Trophoblast cell (in vitro differentiated cells and primary cell): ENCODE data around the gene DIP2B.
"Not testable (repeated sequence)": the region's sequence is repeated elsewhere in the genome, so short reads cannot be mapped to it uniquely, and the experiment has no call there.

Source experiments
- DNase-seq, 2 donors: peaks; one replicate each; pipeline ENCODE4 v3.0.0-alpha.2; 2016
- H2AFZ ChIP-seq: 2 replicates; pipeline ENCODE4 v1.6.1; 2013; ENCODE audit warnings: low read length, moderate library complexity, mild to moderate bottlenecking; ENCODE audit not compliant: insufficient read depth, poor library complexity
- H2AK5ac ChIP-seq: 2 replicates; pipeline ENCODE4 v1.6.1; 2013; ENCODE audit warnings: mild to moderate bottlenecking, low read length
- H2BK120ac ChIP-seq: 2 replicates; pipeline ENCODE4 v1.6.1; 2013; ENCODE audit warnings: low read length, mild to moderate bottlenecking, moderate library complexity; ENCODE audit not compliant: insufficient read depth, poor library complexity
- H2BK12ac ChIP-seq: 2 replicates; pipeline ENCODE4 v1.6.1; 2013; ENCODE audit warnings: mild to moderate bottlenecking, low read length, moderate library complexity
- H2BK5ac ChIP-seq: 2 replicates; pipeline ENCODE4 v1.6.1; 2013; ENCODE audit warnings: low read length, low read depth, moderate library complexity, mild to moderate bottlenecking; ENCODE audit not compliant: poor library complexity
- H3K14ac ChIP-seq: 2 replicates; pipeline ENCODE4 v1.6.1; 2013; ENCODE audit warnings: mild to moderate bottlenecking, low read length
- H3K18ac ChIP-seq: 2 replicates; pipeline ENCODE4 v1.6.1; 2013; ENCODE audit warnings: mild to moderate bottlenecking, low read length
- H3K23ac ChIP-seq: 2 replicates; pipeline ENCODE4 v1.6.1; 2013; ENCODE audit warnings: low read length
- H3K27ac ChIP-seq: 2 replicates; pipeline ENCODE4 v1.5.1; 2013; ENCODE audit warnings: low read depth, mild to moderate bottlenecking, inconsistent platforms, low read length, moderate library complexity
- H3K27me3 ChIP-seq: 2 replicates; pipeline ENCODE4 v1.6.1; 2013; ENCODE audit warnings: inconsistent platforms, mild to moderate bottlenecking, low read length, moderate library complexity; ENCODE audit not compliant: insufficient read depth
- H3K36me3 ChIP-seq, 2 experiments: 1 replicate in 1 of 2; 2 replicates in 1 of 2; pipeline ENCODE4 v1.6.1; 2013; ENCODE audit warnings: low read length in 2 of 2, mild to moderate bottlenecking in 2 of 2, moderate library complexity in 1 of 2; ENCODE audit not compliant: insufficient read depth in 2 of 2, control insufficient read depth in 1 of 2
- H3K4ac ChIP-seq: 2 replicates; pipeline ENCODE4 v1.6.1; 2013; ENCODE audit warnings: low read depth, mild to moderate bottlenecking, low read length, moderate library complexity
- H3K4me1 ChIP-seq, 2 experiments: 1 replicate in 1 of 2; 2 replicates in 1 of 2; pipeline ENCODE4 v1.6.1; 2013; ENCODE audit warnings: low read length in 2 of 2, mild to moderate bottlenecking in 2 of 2, moderate library complexity in 1 of 2; ENCODE audit not compliant: insufficient read depth in 2 of 2, control insufficient read depth in 1 of 2
- H3K4me2 ChIP-seq: 2 replicates; pipeline ENCODE4 v1.6.1; 2013; ENCODE audit warnings: inconsistent platforms, mild to moderate bottlenecking, low read length, moderate library complexity
- H3K4me3 ChIP-seq: 2 replicates; pipeline ENCODE4 v1.5.1; 2013; ENCODE audit warnings: mild to moderate bottlenecking, low read depth, low read length, inconsistent platforms
- H3K79me1 ChIP-seq: one replicate; pipeline ENCODE4 v1.6.1; 2013; ENCODE audit warnings: low read length
- H3K79me2 ChIP-seq: 2 replicates; pipeline ENCODE4 v1.6.1; 2013; ENCODE audit warnings: low read length, mild to moderate bottlenecking; ENCODE audit not compliant: control insufficient read depth, insufficient read depth, poor library complexity
- H3K9ac ChIP-seq: 2 replicates; pipeline ENCODE4 v1.6.1; 2013; ENCODE audit warnings: mild to moderate bottlenecking, low read length
- H3K9me3 ChIP-seq: 2 replicates; pipeline ENCODE4 v1.6.1; 2013; ENCODE audit warnings: low read depth, mild to moderate bottlenecking, control low read depth, inconsistent platforms, low read length; ENCODE audit not compliant: insufficient read depth
- H4K12ac ChIP-seq: 2 replicates; pipeline ENCODE4 v1.6.1; 2013; ENCODE audit warnings: low read depth, mild to moderate bottlenecking, low read length, moderate library complexity
- H4K8ac ChIP-seq: 2 replicates; pipeline ENCODE4 v1.6.1; 2013; ENCODE audit warnings: low read depth, mild to moderate bottlenecking, low read length, moderate library complexity
- H4K91ac ChIP-seq: one replicate; pipeline ENCODE4 v1.6.1; 2013; ENCODE audit warnings: low read depth, mild to moderate bottlenecking, low read length, moderate library complexity
- WGBS: extraction: QIAGEN DNeasy Blood & Tissue Kit; methylation state at CpG from one replicate; pipeline ENCODE4 v1.1.7; 2013; ENCODE audit warnings: missing lambda C conversion rate; ENCODE audit not compliant: insufficient read length, insufficient coverage; ENCODE audit errors: extremely low coverage; 5-methylcytosine and 5-hydroxymethylcytosine counted together

Gene DIP2B

DNA sequence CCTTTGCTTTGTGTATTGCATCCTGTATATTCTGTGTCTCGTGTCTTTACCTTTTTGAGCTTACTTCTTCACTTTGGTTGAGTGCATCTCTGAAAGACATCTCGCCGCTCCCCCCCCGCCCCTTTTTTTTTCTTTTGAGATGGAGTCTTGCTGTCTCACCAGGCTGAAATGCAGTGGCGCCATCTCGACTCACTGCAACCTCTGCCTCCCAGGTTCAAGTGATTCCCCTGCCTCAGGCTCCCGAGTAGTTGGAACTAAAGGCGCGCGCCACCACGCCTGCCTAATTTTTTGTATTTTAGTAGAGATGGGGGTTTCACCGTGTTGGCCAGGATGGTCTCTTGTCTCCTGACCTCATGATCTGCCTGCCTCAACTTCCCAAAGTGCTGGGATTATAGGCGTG is 49.9 kb downstream of the DIP2B start:
- Histone ChIP-seq H3K27me3 (no peaks in the 10 kb centered on the region), H3K14ac (no peak overlapping the region), H3K4me2 (no peak overlapping the region), H3K27ac (no peak overlapping the region), H2BK5ac (no peak overlapping the region), H3K79me2 (peaks cover 16% of the 10 kb centered on the region), H2AFZ (no peak overlapping the region), H3K4me3 (no peak overlapping the region), H3K9ac (no peak overlapping the region), H3K18ac (no peak overlapping the region), H2BK120ac (no peak overlapping the region), H3K4ac (peak overlapping the region; percentile 47), H2AK5ac (no peak overlapping the region), H3K9me3 (no peaks in the 10 kb centered on the region), H3K79me1 (peaks cover 2% of the 10 kb centered on the region), H3K23ac (no peak overlapping the region), H3K36me3 (peaks cover 4 to 7% of the 10 kb centered on the region in 2 experiments), H4K8ac (no peak overlapping the region), H2BK12ac (no peak overlapping the region), H3K4me1 (peaks cover 7% of the 10 kb centered on the region in 2 experiments), H4K12ac (no peak overlapping the region), H4K91ac (no peak overlapping the region)
- DNase-seq: peak; percentile 52 to 73
- no CpG with 5 or more reads among the region's 13 CpGs for WGBS

DNA sequence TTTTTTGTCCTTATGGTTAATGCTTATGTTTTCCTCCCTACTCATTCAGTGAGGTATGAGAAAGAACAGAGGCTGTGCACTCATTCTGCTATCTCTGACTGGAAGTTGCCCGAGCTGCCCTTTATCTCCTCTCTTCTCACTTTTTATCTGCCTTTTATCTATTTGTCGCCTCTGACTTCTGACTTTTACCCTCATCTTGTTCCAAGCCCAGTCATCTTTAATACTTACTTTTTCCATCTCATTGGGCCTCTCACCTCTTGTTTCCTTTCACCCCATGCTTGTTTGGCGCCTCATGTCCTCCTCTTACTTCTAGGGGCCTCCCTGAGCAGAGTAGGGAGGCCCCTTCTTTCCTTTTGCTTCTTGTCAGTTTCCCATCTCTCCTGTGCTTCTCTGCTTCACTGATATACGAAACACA is 50.7 kb downstream of the DIP2B start:
- Histone ChIP-seq H3K18ac (no peak overlapping the region), H3K36me3 (peaks cover 4 to 7% of the 10 kb centered on the region in 2 experiments), H3K9me3 (no peaks in the 10 kb centered on the region), H3K14ac (no peak overlapping the region), H3K9ac (no peak overlapping the region), H4K12ac (no peak overlapping the region), H3K27ac (no peak overlapping the region), H4K8ac (no peak overlapping the region), H3K79me2 (peaks cover 16% of the 10 kb centered on the region), H3K4me3 (no peak overlapping the region), H2BK5ac (no peak overlapping the region), H3K79me1 (peaks cover 2% of the 10 kb centered on the region), H2BK120ac (no peak overlapping the region), H3K4ac (peak overlapping the region; percentile 70), H3K27me3 (no peaks in the 10 kb centered on the region), H4K91ac (no peak overlapping the region), H2AFZ (no peak overlapping the region), H3K4me2 (no peak overlapping the region), H2AK5ac (no peak overlapping the region), H2BK12ac (no peak overlapping the region), H3K23ac (no peak overlapping the region), H3K4me1 (peaks cover 6 to 7% of the 10 kb centered on the region in 2 experiments)
- DNase-seq: peak in 1 of 2 donors; percentile 45
- WGBS: no CpG with 5 or more reads among the region's 4 CpGs

DNA sequence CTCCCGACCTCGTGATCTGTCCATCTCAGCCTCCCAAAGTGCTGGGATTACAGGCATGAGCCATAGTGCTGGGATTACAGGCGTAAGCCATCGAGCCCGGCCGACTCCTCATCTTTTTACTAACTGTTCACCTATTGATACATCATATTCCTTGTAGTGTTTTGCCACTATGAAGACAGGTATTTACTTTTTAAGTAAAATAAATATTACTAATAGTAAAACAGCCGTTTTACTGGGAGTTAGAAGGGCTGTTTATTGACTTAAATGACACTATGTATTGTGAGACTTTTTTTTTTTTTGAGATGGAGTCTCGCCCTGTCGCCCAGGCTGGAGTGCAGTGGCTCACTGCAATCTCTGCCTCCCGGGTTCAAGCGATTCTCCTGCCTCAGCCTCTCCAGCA is 51.5 kb downstream of the DIP2B start:
- peaks cover 4 to 7% of the 10 kb centered on the region in 2 experiments for H3K36me3 ChIP-seq
- WGBS: no CpG with 5 or more reads among the region's 11 CpGs
- no peaks in the 10 kb centered on the region for H3K9me3 ChIP-seq
- H3K14ac ChIP-seq: no peak overlapping the region
- no peak overlapping the region for H2BK5ac ChIP-seq
- no peak overlapping the region for H2BK12ac ChIP-seq
- H3K27ac ChIP-seq: no peak overlapping the region
- no peak overlapping the region for H4K91ac ChIP-seq
- H3K27me3 ChIP-seq: no peaks in the 10 kb centered on the region
- H3K18ac ChIP-seq: no peak overlapping the region
- peaks cover 12% of the 10 kb centered on the region for H3K79me2 ChIP-seq
- no peak overlapping the region for H3K4me2 ChIP-seq
- no peak overlapping the region for H3K9ac ChIP-seq
- H3K4me3 ChIP-seq: no peak overlapping the region
- H4K12ac ChIP-seq: no peak overlapping the region
- peaks cover 2 to 7% of the 10 kb centered on the region in 2 experiments for H3K4me1 ChIP-seq
- peaks cover 2% of the 10 kb centered on the region for H3K79me1 ChIP-seq
- H3K23ac ChIP-seq: no peak overlapping the region
- no peak overlapping the region for H2AK5ac ChIP-seq
- H2AFZ ChIP-seq: no peak overlapping the region
- no peak overlapping the region for H2BK120ac ChIP-seq
- no peak for DNase-seq
- no peak overlapping the region for H4K8ac ChIP-seq
- H3K4ac ChIP-seq: peak overlapping the region; percentile 88

DNA sequence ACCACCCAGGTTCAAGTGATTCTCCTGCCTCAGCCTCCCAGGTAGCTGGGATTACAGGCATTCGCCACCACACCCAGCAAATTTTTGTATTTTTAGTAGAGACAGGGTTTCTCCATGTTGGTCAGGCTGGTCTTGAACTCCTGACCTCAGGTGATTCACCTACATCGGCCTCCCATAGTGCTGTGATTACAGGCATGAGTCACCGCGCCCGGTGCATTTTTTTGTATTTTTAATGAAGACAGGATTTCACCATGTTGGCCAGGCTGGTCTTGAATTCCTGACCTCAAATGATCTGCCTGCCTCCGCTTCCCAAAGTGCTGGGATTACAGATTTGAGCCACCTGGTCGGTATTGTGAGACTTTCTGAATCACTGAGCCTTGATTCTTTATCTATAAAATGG is 52.0 kb downstream of the DIP2B start:
- H3K79me2 ChIP-seq, H2BK120ac ChIP-seq, H2AK5ac ChIP-seq, H3K4me1 ChIP-seq, H2BK12ac ChIP-seq, H3K27me3 ChIP-seq, H3K9me3 ChIP-seq, H2AFZ ChIP-seq, H4K12ac ChIP-seq, H2BK5ac ChIP-seq, H3K79me1 ChIP-seq, H3K18ac ChIP-seq, H3K27ac ChIP-seq, H4K8ac ChIP-seq, H3K4me2 ChIP-seq, H3K36me3 ChIP-seq, H3K14ac ChIP-seq, H3K4me3 ChIP-seq, H4K91ac ChIP-seq, H3K9ac ChIP-seq, H3K23ac ChIP-seq: not testable (repeated sequence)
- no CpG with 5 or more reads among the region's 7 CpGs for WGBS
- DNase-seq: peak; percentile 95 to 97
- H3K4ac ChIP-seq: peak overlapping the region; percentile 27
